ENCODE data around the gene FATE1.
A peak's percentile ranks its signal among the peaks of the same experiment; 100 is the strongest.

Gene FATE1

DNA sequence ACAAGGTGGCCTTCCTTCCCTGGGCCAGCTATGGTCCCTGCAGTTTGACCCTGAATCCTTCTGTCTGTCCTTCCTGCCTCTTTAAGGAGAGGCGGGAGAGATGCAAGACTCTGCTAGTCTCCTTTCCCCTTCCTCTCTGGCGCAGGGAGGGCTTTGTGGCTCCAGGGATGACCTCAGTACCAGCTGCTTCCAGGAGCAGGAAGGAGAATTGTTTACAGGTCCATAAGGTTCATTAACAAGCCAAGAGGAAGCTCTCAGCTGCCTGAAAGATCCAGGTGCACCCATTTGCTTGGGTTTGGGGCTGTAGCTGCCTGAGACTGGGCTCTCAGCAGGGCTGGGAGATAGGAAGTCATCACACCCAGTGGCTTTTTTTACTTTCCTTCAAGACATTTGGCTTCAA is 4.0 kb upstream of the FATE1 start:
- no peak overlapping the region for H3K4me3 ChIP-seq (ENCODE audit: control insufficient read depth, low read depth, low read length)
- TF ChIP-seq, protein P1, sequence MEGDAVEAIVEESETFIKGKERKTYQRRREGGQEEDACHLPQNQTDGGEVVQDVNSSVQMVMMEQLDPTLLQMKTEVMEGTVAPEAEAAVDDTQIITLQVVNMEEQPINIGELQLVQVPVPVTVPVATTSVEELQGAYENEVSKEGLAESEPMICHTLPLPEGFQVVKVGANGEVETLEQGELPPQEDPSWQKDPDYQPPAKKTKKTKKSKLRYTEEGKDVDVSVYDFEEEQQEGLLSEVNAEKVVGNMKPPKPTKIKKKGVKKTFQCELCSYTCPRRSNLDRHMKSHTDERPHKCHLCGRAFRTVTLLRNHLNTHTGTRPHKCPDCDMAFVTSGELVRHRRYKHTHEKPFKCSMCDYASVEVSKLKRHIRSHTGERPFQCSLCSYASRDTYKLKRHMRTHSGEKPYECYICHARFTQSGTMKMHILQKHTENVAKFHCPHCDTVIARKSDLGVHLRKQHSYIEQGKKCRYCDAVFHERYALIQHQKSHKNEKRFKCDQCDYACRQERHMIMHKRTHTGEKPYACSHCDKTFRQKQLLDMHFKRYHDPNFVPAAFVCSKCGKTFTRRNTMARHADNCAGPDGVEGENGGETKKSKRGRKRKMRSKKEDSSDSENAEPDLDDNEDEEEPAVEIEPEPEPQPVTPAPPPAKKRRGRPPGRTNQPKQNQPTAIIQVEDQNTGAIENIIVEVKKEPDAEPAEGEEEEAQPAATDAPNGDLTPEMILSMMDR (IDR thresholded peaks at IDR 0.05; ENCODE audit: control insufficient read depth, insufficient read depth, low read depth, low read length, missing control alignments) = no peak
- no peak for DNase-seq (ENCODE audit: low read depth)

DNA sequence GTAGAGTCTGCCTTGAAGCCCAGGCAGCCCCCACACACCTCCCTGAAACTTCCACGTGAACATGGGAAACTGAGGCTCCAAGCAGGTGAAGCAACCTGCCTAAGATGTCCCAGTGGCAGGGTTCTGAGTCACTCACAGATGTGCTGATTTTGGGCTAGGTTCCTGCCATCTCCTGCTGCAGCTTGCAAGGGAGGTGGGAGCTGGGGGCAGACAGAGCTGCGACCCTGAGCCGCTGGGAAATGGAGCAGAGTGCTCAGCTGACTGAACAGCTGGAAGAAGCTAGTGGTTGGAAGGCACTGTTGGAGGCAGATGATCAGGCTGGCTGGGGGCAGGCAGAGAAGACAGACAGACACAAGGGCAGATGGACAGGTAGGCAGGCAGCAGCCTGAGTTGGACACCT is 3.6 kb upstream of the FATE1 start:
- TF ChIP-seq, protein P1 (IDR thresholded peaks at IDR 0.05; ENCODE audit: control insufficient read depth, insufficient read depth, low read depth, low read length, missing control alignments) = no peak
- H3K4me3 ChIP-seq (ENCODE audit: control insufficient read depth, low read depth, low read length) = no peak overlapping the region

DNA sequence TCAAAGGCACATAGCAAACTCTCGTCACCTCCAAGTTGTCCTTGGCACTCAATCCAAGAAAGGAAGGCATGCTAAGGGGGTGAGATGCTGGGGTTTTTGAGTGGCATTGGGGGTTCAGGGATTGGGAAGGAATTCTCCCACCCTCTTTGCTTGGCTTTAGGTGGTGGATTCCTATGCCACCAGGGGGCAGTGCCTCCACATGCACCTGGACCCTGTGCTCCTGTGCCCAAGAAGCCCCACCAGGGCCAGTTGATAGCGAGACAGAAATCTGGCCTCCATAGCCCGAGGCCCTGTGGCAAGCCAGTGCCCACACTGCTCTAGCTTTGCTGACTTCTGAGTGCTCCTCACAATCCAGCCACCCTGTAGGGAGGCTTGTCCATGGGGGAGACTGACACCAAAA is 2.0 kb upstream of the FATE1 start:
- no peak overlapping the region for H3K4me3 ChIP-seq (ENCODE audit: control insufficient read depth, low read depth, low read length)
- DNase-seq (ENCODE audit: low read depth) = no peak
- TF ChIP-seq, protein P1 (IDR thresholded peaks at IDR 0.05; ENCODE audit: control insufficient read depth, insufficient read depth, low read depth, low read length, missing control alignments) = peak; percentile 55

More for the DNA sequence above, 3.6 kb upstream of the FATE1 start:
- no peak for DNase-seq (ENCODE audit: low read depth)

DNA sequence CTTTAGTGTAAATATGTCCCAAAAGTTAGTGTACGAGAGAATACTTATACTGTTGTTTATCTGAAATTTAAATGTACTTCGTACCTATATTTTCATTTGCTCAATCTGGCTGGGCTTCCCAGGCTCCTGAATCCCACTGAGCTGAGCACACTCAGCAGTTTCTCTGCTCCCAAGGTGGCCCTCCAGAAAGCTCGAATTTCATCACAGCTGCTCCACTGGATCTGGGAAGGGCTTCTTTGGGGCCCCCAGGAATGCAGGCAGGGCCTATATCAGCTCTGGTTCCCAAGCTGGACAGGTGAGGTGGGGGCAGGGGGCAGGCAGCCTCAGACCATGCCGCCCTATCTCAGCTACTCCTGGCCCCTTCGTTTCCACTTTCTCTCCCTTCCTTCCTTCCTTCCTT is 1.5 kb upstream of the FATE1 start:
- no peak for DNase-seq (ENCODE audit: low read depth)
- TF ChIP-seq, protein P1 (IDR thresholded peaks at IDR 0.05; ENCODE audit: control insufficient read depth, insufficient read depth, low read depth, low read length, missing control alignments) = no peak
- no peak overlapping the region for H3K4me3 ChIP-seq (ENCODE audit: control insufficient read depth, low read depth, low read length)

DNA sequence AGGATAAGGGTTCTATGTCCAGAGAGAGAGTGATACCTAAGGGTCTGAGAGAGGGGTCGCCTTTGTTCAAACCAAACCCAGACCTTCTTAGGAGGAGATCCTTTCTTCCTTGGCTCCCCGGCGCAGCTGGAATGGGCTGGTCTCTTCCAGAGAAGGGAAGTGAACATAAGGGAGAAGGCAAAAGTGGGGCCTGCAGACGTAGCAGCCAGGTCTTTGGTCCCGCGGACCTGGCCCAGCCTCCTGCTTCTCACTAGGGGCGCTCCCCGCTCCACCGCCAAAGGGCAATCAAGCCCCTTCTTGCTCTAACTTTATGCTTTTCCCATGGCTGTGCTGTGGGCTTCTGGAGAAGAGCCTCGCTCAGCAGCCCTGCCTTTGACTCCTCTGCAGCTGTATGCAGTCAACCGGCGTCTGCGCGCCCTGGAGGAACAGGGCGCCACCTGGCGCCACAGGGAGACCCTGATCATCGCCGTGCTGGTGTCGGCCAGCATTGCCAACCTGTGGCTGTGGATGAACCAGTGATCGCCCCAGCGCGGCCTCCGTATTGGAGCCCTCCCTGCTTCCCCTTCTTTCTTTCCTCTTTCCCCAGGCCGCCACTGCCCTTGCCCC is 6.5 kb downstream of the FATE1 start:
- TF ChIP-seq, protein P1 (IDR thresholded peaks at IDR 0.05; ENCODE audit: control insufficient read depth, insufficient read depth, low read depth, low read length, missing control alignments) = peak; percentile 60
- H3K4me3 ChIP-seq (ENCODE audit: control insufficient read depth, low read depth, low read length) = no peak overlapping the region
- no peak for DNase-seq (ENCODE audit: low read depth)

DNA sequence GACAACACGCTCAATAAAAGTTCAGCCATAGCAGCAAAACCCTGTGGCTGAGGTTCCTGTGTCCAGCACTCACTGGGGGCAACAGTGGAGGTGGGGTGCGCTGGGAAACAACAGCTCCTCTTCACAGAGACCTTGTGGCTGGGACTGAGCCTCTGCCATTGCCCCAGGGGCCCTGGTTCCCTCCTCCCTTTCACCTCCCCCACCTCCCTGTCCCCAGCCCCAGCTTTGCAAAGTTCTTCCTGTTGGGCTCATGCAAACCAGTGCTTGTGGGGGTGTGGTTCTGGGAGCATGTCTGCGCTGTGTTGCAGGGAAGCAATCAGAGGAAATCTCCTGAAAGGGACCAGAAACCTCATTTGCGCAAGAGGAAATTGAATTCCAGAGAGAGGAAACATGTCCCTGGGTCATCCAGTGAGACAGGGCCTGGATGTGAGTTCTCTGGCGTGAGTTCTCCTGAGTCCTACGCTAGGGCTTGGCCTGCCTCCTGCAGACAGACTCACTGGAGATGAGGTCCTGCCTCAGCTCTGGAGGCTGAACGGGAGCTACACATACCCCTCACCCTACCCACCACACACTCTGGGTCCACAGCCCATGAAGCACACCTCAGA is 7.4 kb downstream of the FATE1 start:
- TF ChIP-seq, protein P1 (IDR thresholded peaks at IDR 0.05; ENCODE audit: control insufficient read depth, insufficient read depth, low read depth, low read length, missing control alignments) = no peak
- DNase-seq (ENCODE audit: low read depth) = no peak
- no peak overlapping the region for H3K4me3 ChIP-seq (ENCODE audit: control insufficient read depth, low read depth, low read length)
